Testis (tissue), 3 donors: ENCODE data around the gene ARL2BP. TPM values are rescaled to one million over a fixed set of nuclear protein-coding genes. Genes with fewer than 3 reads are reported as not detected.

Experiments
- DNase-seq: peaks from one replicate; pipeline ENCODE4 v3.0.0-alpha.2; 2019
- H3K27ac ChIP-seq, 2 donors: fragments of 200-600 bp; sonication (generic); one replicate each; pipeline ENCODE4 v1.5.1; 2019
- H3K27me3 ChIP-seq: fragments of 200-600 bp; sonication (generic); one replicate; pipeline ENCODE4 v1.5.1; 2019
- H3K36me3 ChIP-seq: fragments of 200-600 bp; sonication (generic); one replicate; pipeline ENCODE4 v1.5.1; 2017; ENCODE audit warnings: low read depth; ENCODE audit errors: missing control alignments
- H3K4me1 ChIP-seq: fragments of 200-600 bp; sonication (generic); one replicate; pipeline ENCODE4 v1.5.1; 2019
- H3K4me3 ChIP-seq, 2 donors: fragments of 200-600 bp; sonication (generic); one replicate each; pipeline ENCODE4 v1.5.1; 2017 to 2019
- H3K9me3 ChIP-seq: fragments of 200-600 bp; sonication (generic); one replicate; pipeline ENCODE4 v1.5.1; 2017
- POLR2A ChIP-seq: fragments of 450-650 bp; IDR thresholded peaks from one replicate; pipeline ENCODE4 v1.6.1; 2017; ENCODE audit warnings: antibody characterized with exemption, mild to moderate bottlenecking, moderate library complexity
- WGBS, 2 donors: methylation state at CpG; one replicate each; pipeline ENCODE4 v1.1.5; 2018; 5-methylcytosine and 5-hydroxymethylcytosine counted together
- intact Hi-C: fragments of 100-400 bp; cut with DNase I; formaldehyde crosslinking; loops from one replicate; pipeline ENCODE4 v1.15.1; 2023; ENCODE audit warnings: low total_unique reads
- polyA plus RNA-seq: library from polyadenylated mRNA; stranded (reverse); fragments of 350-450 nt; fragmentation: Illumina TruSeq; extraction: RNeasy Lipid Tissue Mini Kit (QIAGEN cat#74804); gene quantifications from one replicate; pipeline ENCODE4 v1.2.3, GENCODE V29; 2014; ENCODE audit warnings: low read depth, low replicate concordance; ENCODE audit not compliant: insufficient read depth
- total RNA-seq, 2 donors: library from RNA; depleted of rRNA; stranded (reverse); fragments of >200 nt; gene quantifications; one replicate each; pipeline ENCODE4 v1.2.3, GENCODE V29; 2016
- TF ChIP-seq, protein P1 (sequence below), 3 experiments: fragments of 450-650 bp in 2 of 3; fragments of 200-600 bp in 1 of 3; sonication (generic) in 1 of 3; IDR thresholded peaks; one replicate each; pipeline ENCODE4 v1.5.1; 2016 to 2019; ENCODE audit warnings: antibody characterized with exemption in 3 of 3, mild to moderate bottlenecking in 2 of 3, moderate library complexity in 1 of 3

The ARL2BP gene
- total and polyA plus RNA-seq, 3 donors from 2014 or later = 88.8 to 128 (median 92.4) TPM

DNA sequence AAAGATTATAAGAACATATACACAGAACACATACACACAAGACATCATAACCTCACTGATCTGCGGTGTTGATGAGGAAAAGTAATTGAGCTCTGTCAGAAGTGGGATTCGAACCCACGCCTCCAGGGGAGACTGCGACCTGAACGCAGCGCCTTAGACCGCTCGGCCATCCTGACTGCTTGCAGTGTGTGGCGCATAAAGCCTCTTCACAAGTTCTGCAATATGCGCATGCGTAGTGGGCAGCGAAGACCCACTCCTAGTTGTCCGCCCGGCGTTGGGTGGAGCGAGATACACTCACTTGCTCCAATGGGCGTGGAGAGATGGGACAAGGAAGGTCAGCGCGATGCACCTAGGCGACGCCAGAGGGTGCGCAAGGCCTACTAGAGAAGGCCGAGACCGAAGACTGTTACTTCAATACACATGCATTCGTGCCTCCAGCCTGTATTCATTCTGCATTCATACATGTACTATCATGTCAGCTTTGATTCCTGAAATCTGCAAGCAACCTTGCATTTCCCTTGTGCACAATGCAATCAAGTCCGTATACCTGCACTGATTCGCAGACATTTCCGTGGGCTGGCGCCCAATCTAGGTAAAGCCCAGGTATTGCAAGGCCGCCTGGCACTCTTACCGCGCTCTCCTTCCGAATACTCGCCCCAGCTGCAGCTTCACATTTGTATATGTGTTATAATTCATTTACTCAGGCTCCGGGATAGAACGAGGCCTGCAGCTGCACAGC is 55.5 kb downstream of the ARL2BP start:
- 0 to 3% methylated on average over 36 of the region's 36 CpGs for WGBS, 2 donors
- intact Hi-C loops = loop anchor here (2.0 to 10.0 kb wide), 3 partner anchors 74 to 224 kb away; partner anchors contain the start of gene CX3CL1
- peak overlapping the region; percentile 80 to 93 for H3K27ac ChIP-seq

DNA sequence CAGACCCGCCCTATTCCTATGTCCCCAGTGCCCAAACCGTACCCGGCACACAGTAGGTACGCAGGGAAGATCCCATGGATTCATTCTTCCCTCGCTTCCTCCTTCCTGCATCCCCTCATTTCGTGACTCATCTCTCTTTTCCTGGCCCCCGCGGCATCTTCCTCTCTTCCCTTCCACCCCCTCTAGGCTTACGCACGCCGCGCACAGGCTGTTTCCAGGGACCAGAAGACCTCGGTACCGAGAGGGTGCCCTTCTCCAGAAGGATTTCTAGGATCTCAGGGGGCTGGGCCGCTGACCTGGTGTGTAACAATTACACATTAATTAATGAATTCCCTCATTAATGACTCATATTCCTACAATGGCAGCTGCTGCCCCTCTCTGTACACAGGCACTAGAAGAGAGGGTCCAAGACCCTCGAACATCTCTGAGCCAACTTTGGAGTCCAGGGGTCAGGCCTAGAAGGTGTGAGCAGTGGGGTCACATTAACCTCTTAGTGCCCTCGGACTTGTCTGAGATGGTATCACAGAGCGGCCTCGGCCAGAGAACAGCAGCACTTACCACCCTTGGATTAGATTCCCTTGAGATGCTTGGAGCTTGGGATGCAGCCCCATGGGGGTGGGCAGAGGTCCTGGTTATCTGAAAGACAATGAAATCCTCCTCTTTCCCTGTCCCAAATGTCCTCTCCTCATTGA is 56.2 kb downstream of the ARL2BP start:
- Histone ChIP-seq H3K27ac (peak overlapping the region in 1 of 2 donors; percentile 71), H3K4me3 (peak overlapping the region; percentile 51 to 58), H3K9me3 (no peaks in the 10 kb centered on the region), H3K4me1 (peaks cover 29% of the 10 kb centered on the region), H3K36me3 (no peaks in the 10 kb centered on the region), H3K27me3 (no peaks in the 10 kb centered on the region)
- intact Hi-C loops = loop anchor here (2.0 to 10.0 kb wide), 3 partner anchors 74 to 224 kb away; partner anchors contain the start of gene CX3CL1
- DNase-seq = peak; percentile 18
- WGBS, 2 donors = 32 to 35% methylated on average over 18 to 19 of the region's 19 CpGs
- TF ChIP-seq POLR2A = no peak
- TF ChIP-seq, protein P1, sequence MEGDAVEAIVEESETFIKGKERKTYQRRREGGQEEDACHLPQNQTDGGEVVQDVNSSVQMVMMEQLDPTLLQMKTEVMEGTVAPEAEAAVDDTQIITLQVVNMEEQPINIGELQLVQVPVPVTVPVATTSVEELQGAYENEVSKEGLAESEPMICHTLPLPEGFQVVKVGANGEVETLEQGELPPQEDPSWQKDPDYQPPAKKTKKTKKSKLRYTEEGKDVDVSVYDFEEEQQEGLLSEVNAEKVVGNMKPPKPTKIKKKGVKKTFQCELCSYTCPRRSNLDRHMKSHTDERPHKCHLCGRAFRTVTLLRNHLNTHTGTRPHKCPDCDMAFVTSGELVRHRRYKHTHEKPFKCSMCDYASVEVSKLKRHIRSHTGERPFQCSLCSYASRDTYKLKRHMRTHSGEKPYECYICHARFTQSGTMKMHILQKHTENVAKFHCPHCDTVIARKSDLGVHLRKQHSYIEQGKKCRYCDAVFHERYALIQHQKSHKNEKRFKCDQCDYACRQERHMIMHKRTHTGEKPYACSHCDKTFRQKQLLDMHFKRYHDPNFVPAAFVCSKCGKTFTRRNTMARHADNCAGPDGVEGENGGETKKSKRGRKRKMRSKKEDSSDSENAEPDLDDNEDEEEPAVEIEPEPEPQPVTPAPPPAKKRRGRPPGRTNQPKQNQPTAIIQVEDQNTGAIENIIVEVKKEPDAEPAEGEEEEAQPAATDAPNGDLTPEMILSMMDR (IDR thresholded peaks at IDR 0.05) = no peak

More for the DNA sequence above, 55.5 kb downstream of the ARL2BP start:
- Histone ChIP-seq H3K27me3 (no peaks in the 10 kb centered on the region), H3K4me1 (peaks cover 29% of the 10 kb centered on the region), H3K4me3 (peak overlapping the region; percentile 51 to 58), H3K9me3 (no peaks in the 10 kb centered on the region), H3K36me3 (no peaks in the 10 kb centered on the region)
- TF ChIP-seq, protein P1 (IDR thresholded peaks at IDR 0.05) = peak; percentile 82 to 99 (median 97)
- TF ChIP-seq POLR2A = no peak
- peak; percentile 100 for DNase-seq

Other genes with a start within 250 kb of the ARL2BP start
- gene CPNE2, start 152.7 kb upstream of the ARL2BP start, total RNA-seq = 10 to 100 TPM; 18.3 to 25.2 TPM
- gene CPNE2, start 152.7 kb upstream of the ARL2BP start, polyA plus RNA-seq = 51.8 TPM
- gene PSME3IP1, start 59.2 kb upstream of the ARL2BP start, total RNA-seq = 100 to 1,000 TPM in 1 of 2 donors, 10 to 100 TPM in 1; 96.4 to 122 TPM
- gene PSME3IP1, start 59.2 kb upstream of the ARL2BP start, polyA plus RNA-seq = 224 TPM
- gene RSPRY1, start 58.9 kb upstream of the ARL2BP start, total RNA-seq = 10 to 100 TPM; 73.3 to 81.2 TPM
- gene RSPRY1, start 58.9 kb upstream of the ARL2BP start, polyA plus RNA-seq = 53.0 TPM
- 10 to 100 TPM; 36.1 to 39.4 TPM for gene PLLP, start 39.4 kb downstream of the ARL2BP start, total RNA-seq
- 15.0 TPM for gene PLLP, start 39.4 kb downstream of the ARL2BP start, polyA plus RNA-seq
- not detected for gene CCL22, start 113.5 kb downstream of the ARL2BP start, total RNA-seq
- 0.65 TPM for gene CCL22, start 113.5 kb downstream of the ARL2BP start, polyA plus RNA-seq
- gene CX3CL1, start 127.2 kb downstream of the ARL2BP start, total RNA-seq = 10 to 100 TPM in 1 of 2 donors, 1 to 10 TPM in 1; 8.5 to 19.6 TPM
- 12.9 TPM for gene CX3CL1, start 127.2 kb downstream of the ARL2BP start, polyA plus RNA-seq
- gene CCL17, start 159.5 kb downstream of the ARL2BP start, total RNA-seq = under 1 TPM in 1 of 2 donors, not detected in 1; 0.81 TPM
- gene CCL17, start 159.5 kb downstream of the ARL2BP start, polyA plus RNA-seq = 4.0 TPM
- gene CIAPIN1, start 202.1 kb downstream of the ARL2BP start, total RNA-seq = 10 to 100 TPM; 74.9 to 77.1 TPM
- gene CIAPIN1, start 202.1 kb downstream of the ARL2BP start, polyA plus RNA-seq = 205 TPM
- 10 to 100 TPM; 74.1 to 77.1 TPM for gene COQ9, start 202.2 kb downstream of the ARL2BP start, total RNA-seq
- gene COQ9, start 202.2 kb downstream of the ARL2BP start, polyA plus RNA-seq = 93.5 TPM
- 100 to 1,000 TPM in 1 of 2 donors, 10 to 100 TPM in 1; 88.7 to 102 TPM for gene POLR2C, start 217.4 kb downstream of the ARL2BP start, total RNA-seq
- gene POLR2C, start 217.4 kb downstream of the ARL2BP start, polyA plus RNA-seq = 65.0 TPM
- gene DOK4, start 241.2 kb downstream of the ARL2BP start, total RNA-seq = 10 to 100 TPM; 25.3 to 32.9 TPM
- 15.5 TPM for gene DOK4, start 241.2 kb downstream of the ARL2BP start, polyA plus RNA-seq